Ishikawa (cell line): ENCODE data around the gene LYZ.

Source experiments
- CEBPB ChIP-seq: IDR thresholded peaks from 2 replicates; pipeline ENCODE4 v1.6.1; 2012
- CREB1 ChIP-seq: IDR thresholded peaks from 2 replicates; pipeline ENCODE4 v1.6.1; 2012; ENCODE audit warnings: low read depth
- EGR1 ChIP-seq: IDR thresholded peaks from 2 replicates; pipeline ENCODE4 v1.6.1; 2012
- EP300 ChIP-seq: IDR thresholded peaks from 2 replicates; pipeline ENCODE4 v1.6.1; 2012; ENCODE audit warnings: borderline replicate concordance
- FOXM1 ChIP-seq: IDR thresholded peaks from 2 replicates; pipeline ENCODE4 v1.6.1; 2012; ENCODE audit warnings: low read depth, borderline replicate concordance
- NFIC ChIP-seq: IDR thresholded peaks from 2 replicates; pipeline ENCODE4 v1.6.1; 2012
- RAD21 ChIP-seq: IDR thresholded peaks from 2 replicates; pipeline ENCODE4 v1.6.1; 2012; ENCODE audit warnings: low read depth
- TAF1 ChIP-seq: IDR thresholded peaks from 2 replicates; pipeline ENCODE4 v1.6.1; 2012; ENCODE audit warnings: low read depth, mild to moderate bottlenecking
- TCF12 ChIP-seq: IDR thresholded peaks from 2 replicates; pipeline ENCODE4 v1.6.1; 2012; ENCODE audit warnings: low read depth
- TEAD4 ChIP-seq: IDR thresholded peaks from 2 replicates; pipeline ENCODE4 v1.6.1; 2012
- YY1 ChIP-seq: IDR thresholded peaks from 2 replicates; pipeline ENCODE4 v1.6.1; 2012; ENCODE audit warnings: low read depth
- ZBTB7A ChIP-seq: IDR thresholded peaks from 2 replicates; pipeline ENCODE4 v1.6.1; 2012; ENCODE audit warnings: low read depth
- TF ChIP-seq, protein P1 (sequence below): IDR thresholded peaks from 2 replicates; pipeline ENCODE4 v1.6.1; 2012
- TF ChIP-seq, protein P2 (sequence below): IDR thresholded peaks from 2 replicates; pipeline ENCODE4 v1.6.1; 2012
- TF ChIP-seq, protein P3 (sequence below): IDR thresholded peaks from 2 replicates; pipeline ENCODE4 v1.6.1; 2012; ENCODE audit warnings: low read depth, mild to moderate bottlenecking

The LYZ gene

DNA sequence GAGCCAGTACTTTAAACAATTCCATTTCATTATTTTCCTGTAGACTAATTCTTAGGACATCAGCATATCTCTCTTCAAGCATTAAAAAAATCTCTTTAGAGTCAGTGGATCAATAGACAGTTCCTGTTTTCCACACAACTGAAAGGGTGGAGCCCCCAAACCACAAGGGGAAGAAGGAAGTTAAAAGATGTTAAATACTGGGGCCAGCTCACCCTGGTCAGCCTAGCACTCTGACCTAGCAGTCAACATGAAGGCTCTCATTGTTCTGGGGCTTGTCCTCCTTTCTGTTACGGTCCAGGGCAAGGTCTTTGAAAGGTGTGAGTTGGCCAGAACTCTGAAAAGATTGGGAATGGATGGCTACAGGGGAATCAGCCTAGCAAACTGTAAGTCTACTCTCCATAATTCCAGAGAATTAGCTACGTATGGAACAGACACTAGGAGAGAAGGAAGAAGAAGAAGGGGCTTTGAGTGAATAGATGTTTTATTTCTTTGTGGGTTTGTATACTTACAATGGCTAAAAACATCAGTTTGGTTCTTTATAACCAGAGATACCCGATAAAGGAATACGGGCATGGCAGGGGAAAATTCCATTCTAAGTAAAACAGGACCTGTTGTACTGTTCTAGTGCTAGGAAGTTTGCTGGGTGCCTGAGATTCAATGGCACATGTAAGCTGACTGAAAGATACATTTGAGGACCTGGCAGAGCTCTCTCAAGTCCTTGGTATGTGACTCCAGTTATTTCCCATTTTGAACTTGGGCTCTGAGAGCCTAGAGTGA is at the start of gene LYZ:
Gene LYZ, plus strand, starts transcription at position 220 of the 777 bp plus-strand sequence. Its CDS starts 28 bp downstream, at position 248.
- TF ChIP-seq TCF12 = no peak
- no peak for TF ChIP-seq EGR1
- TF ChIP-seq TEAD4 = no peak
- no peak for TF ChIP-seq NFIC
- no peak for TF ChIP-seq YY1
- no peak for TF ChIP-seq FOXM1
- TF ChIP-seq, protein P1, sequence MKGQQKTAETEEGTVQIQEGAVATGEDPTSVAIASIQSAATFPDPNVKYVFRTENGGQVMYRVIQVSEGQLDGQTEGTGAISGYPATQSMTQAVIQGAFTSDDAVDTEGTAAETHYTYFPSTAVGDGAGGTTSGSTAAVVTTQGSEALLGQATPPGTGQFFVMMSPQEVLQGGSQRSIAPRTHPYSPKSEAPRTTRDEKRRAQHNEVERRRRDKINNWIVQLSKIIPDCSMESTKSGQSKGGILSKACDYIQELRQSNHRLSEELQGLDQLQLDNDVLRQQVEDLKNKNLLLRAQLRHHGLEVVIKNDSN = no peak
- TF ChIP-seq TAF1 = no peak
- TF ChIP-seq ZBTB7A = no peak
- TF ChIP-seq RAD21 = no peak
- TF ChIP-seq, protein P2, sequence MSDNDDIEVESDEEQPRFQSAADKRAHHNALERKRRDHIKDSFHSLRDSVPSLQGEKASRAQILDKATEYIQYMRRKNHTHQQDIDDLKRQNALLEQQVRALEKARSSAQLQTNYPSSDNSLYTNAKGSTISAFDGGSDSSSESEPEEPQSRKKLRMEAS = no peak
- TF ChIP-seq, protein P3, sequence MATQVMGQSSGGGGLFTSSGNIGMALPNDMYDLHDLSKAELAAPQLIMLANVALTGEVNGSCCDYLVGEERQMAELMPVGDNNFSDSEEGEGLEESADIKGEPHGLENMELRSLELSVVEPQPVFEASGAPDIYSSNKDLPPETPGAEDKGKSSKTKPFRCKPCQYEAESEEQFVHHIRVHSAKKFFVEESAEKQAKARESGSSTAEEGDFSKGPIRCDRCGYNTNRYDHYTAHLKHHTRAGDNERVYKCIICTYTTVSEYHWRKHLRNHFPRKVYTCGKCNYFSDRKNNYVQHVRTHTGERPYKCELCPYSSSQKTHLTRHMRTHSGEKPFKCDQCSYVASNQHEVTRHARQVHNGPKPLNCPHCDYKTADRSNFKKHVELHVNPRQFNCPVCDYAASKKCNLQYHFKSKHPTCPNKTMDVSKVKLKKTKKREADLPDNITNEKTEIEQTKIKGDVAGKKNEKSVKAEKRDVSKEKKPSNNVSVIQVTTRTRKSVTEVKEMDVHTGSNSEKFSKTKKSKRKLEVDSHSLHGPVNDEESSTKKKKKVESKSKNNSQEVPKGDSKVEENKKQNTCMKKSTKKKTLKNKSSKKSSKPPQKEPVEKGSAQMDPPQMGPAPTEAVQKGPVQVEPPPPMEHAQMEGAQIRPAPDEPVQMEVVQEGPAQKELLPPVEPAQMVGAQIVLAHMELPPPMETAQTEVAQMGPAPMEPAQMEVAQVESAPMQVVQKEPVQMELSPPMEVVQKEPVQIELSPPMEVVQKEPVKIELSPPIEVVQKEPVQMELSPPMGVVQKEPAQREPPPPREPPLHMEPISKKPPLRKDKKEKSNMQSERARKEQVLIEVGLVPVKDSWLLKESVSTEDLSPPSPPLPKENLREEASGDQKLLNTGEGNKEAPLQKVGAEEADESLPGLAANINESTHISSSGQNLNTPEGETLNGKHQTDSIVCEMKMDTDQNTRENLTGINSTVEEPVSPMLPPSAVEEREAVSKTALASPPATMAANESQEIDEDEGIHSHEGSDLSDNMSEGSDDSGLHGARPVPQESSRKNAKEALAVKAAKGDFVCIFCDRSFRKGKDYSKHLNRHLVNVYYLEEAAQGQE = no peak

DNA sequence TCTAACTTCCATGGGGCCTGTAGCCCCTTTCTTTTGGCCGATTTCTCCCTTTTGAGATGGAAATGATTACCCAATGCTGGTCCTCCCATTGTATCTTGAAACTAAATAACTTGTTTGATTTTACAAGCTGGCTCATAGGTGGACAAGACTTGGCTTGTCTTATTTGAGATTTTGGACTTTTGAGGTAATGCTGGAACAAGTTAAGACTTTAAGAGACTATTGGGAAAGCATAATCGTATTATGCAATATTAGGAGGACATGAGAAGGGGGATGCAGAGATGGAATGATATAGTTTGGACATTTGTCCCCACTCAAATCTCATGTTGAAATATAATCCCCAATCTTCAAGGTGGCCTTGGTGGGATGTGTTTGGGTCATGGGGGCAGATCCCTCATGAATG is 49.2 kb upstream of the LYZ start:
- TF ChIP-seq, protein P2 = no peak
- TF ChIP-seq YY1 = no peak
- TF ChIP-seq FOXM1 = no peak
- TF ChIP-seq, protein P1 = no peak
- TF ChIP-seq TCF12 = no peak
- TF ChIP-seq RAD21 = no peak
- TF ChIP-seq, protein P3 = no peak
- TF ChIP-seq NFIC = no peak
- TF ChIP-seq TAF1 = no peak
- no peak for TF ChIP-seq CREB1
- no peak for TF ChIP-seq ZBTB7A
- TF ChIP-seq EP300 = no peak
- TF ChIP-seq EGR1 = no peak
- no peak for TF ChIP-seq TEAD4
- TF ChIP-seq CEBPB = no peak

DNA sequence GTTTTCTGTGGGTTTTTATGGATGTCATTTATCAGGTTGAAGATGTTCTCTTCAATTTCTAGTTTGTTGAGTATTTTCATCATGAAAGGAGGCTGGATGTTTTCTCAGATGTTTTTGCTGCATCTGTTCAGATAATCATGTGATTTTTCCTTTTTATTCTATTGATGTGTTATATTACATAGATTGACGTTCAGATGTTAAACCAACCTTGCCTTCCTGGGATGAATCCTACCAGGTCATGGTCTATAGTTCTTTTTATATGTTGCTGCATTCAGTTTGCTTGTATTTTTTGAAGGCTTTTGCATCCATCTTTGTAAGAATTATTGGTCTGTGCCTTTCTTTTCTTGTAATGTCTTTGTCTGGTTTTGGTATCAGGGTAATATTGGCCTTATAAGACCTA is 43.9 kb upstream of the LYZ start:
- TF ChIP-seq YY1 = no peak
- TF ChIP-seq, protein P1 = no peak
- no peak for TF ChIP-seq FOXM1

DNA sequence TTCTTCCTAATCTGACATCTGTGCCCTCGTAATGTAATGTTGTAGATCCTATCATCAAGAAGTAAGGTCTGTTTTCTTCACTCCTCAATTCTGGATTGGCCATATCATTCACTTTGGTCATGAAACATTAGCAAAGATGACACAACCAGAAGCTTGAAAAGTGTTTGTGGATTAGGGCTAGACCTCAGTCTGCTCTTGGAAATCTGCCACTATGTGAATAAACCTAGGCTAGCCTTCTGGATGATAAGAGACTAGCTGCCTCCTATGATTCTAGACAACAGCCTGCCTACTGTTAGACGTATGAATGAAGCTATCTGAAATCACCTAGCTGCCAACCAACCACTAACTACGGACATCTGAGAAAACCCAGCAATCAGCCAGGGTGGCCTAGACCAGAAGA is 38.7 kb upstream of the LYZ start:
- no peak for TF ChIP-seq TCF12
- TF ChIP-seq, protein P2 = no peak
- no peak for TF ChIP-seq EP300
- TF ChIP-seq, protein P3 = no peak
- TF ChIP-seq ZBTB7A = no peak
